ENCODE results near the gene ALB.

GRCh38 chr4:73383452-73383851 is 20.6 kb upstream of the ALB start:
- no peak for TF ChIP-seq TP53 (CRISPR knock-in tag; IDR thresholded peaks at IDR 0.05)
- no peak for TF ChIP-seq CREB1 (CRISPR knock-in tag; IDR thresholded peaks at IDR 0.05)
- no peak for TF ChIP-seq STAT6 (CRISPR knock-in tag; conservative IDR thresholded peaks at IDR 0.05; ENCODE audit: low read depth)
- TF ChIP-seq JUN (CRISPR knock-in tag; IDR thresholded peaks at IDR 0.05) = no peak
- TF ChIP-seq TEAD4 (CRISPR knock-in tag; IDR thresholded peaks at IDR 0.05) = no peak
- TF ChIP-seq CTCF (IDR thresholded peaks at IDR 0.05) = no peak
- no peak for TF ChIP-seq ZNF425 (CRISPR knock-in tag; conservative IDR thresholded peaks at IDR 0.05)
- no peak for TF ChIP-seq ZNF281 (CRISPR knock-in tag; IDR thresholded peaks at IDR 0.05)
- no peak for TF ChIP-seq ATF3 (CRISPR knock-in tag; conservative IDR thresholded peaks at IDR 0.05)
- no peak for TF ChIP-seq ZNF263 (CRISPR knock-in tag; IDR thresholded peaks at IDR 0.05; ENCODE audit: low read depth)
- TF ChIP-seq KAT7 (CRISPR knock-in tag; IDR thresholded peaks at IDR 0.05; ENCODE audit: borderline replicate concordance) = no peak
- no peak for TF ChIP-seq GABPB1 (CRISPR knock-in tag; IDR thresholded peaks at IDR 0.05)
- TF ChIP-seq MLX (CRISPR knock-in tag; IDR thresholded peaks at IDR 0.05) = no peak
